ENCODE measurements around the gene DMBX1.

Gene DMBX1

DNA sequence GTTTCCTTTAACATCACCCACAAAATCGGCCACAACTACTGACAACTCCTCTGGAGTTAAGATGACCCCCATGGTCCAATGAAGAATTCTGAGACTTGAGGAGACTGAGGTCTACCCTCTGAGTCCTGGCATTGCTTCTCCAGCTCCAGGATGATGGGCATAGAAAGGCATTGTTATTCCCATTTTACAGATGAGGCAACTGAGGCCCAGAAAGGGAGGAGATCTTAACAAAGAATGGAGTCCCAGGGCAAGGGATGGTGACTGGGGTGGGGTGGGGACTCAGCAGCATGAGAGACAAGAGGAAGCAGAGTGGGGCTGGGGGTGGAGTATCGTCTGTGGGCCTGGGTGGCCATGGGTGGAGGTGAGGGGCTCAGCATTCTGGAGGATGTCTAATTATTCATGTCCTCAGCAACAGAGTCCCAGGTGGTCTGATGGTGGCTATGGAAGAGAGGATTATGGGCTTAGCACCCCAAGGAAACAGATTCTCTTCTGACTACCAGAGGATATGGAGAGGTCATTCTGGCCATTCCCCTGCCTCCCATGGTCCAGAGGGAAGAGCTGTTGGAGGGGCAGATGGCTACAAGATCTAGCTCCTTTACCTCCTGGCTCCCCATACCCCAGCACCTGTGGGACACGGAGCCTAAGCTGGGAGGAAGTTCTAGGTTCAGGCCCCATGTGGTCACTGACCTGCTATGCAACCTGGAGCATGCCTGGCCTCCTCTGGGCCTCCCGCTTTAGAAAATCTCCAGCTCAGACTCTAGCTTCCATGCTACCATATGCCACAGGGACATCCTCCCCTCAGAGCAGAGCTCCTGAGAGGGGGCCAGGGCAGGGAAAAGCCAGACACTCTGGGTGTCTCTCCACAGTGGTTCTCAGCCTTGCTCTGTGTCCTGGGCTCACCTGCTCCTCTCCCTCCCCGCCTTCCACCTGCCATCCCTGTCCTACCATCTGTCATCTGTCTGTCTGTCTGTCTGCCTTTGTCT, 37.4 kb upstream of the DMBX1 start:
- H3K4me1 ChIP-seq (ENCODE audit: control insufficient read depth, insufficient read depth, low read length), result peaks cover 6% of the 10 kb centered on the region
- no peaks in the 10 kb centered on the region for H3K36me3 ChIP-seq (ENCODE audit: control insufficient read depth, insufficient read depth, low read length)
- H3K4me3 ChIP-seq (ENCODE audit: low read length), result no peak overlapping the region
- H3K27me3 ChIP-seq (ENCODE audit: control insufficient read depth, insufficient read depth, low read length), result peaks cover 57% of the 10 kb centered on the region
- no peak overlapping the region for H3K9ac ChIP-seq (ENCODE audit: low read length)
- H3K9me3 ChIP-seq (ENCODE audit: control insufficient read depth, low read length), result no peaks in the 10 kb centered on the region

DNA sequence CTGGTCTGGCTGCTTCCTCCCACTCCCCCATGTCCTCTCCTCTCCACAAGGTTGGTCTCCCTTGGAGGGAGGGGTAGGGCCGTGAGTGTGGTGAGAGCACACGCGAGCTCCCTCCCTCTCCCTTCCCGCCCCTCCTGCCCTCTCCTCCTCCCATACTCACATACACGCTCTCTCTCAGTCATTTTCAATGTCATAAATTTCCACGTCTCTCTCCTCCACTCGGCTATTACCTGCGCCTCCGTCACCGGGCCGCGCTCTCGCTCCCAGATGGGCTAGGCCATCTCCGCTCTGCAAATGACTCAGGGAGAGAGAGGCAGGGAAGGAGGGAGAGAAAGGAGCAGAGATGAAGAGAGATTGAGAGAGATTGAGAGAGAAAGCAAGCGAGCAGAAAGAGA, 36.7 kb upstream of the DMBX1 start:
- H3K9me3 ChIP-seq (ENCODE audit: control insufficient read depth, low read length), result no peaks in the 10 kb centered on the region
- peaks cover 50% of the 10 kb centered on the region for H3K27me3 ChIP-seq (ENCODE audit: control insufficient read depth, insufficient read depth, low read length)

DNA sequence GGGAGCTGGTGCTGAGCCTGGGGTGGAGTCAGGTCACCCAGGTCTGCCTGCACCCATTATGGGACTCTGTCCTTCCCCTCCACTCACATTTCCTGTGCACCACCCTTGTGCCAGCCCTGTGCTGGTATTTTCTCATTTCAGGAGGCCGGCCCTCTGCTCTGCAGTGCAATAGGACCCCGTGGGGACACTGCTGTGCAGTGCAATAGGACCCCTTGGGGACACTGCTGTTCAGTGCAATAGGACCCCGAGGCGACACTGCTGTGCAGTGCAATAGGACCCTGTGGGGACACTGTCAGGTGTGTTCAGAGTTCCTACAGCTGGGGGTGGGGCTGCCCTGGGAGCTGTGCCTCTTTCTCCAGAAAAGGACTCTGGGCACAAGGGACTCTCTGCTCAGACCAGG, 36.2 kb upstream of the DMBX1 start:
- Histone ChIP-seq H3K4me1 (ENCODE audit: control insufficient read depth, insufficient read depth, low read length) (peaks cover 3% of the 10 kb centered on the region), H3K4me3 (ENCODE audit: low read length) (no peak overlapping the region), H3K9ac (ENCODE audit: low read length) (no peak overlapping the region), H3K9me3 (ENCODE audit: control insufficient read depth, low read length) (no peaks in the 10 kb centered on the region), H3K27me3 (ENCODE audit: control insufficient read depth, insufficient read depth, low read length) (peaks cover 48% of the 10 kb centered on the region), H3K36me3 (ENCODE audit: control insufficient read depth, insufficient read depth, low read length) (no peaks in the 10 kb centered on the region)

More for the DNA sequence above, 36.7 kb upstream of the DMBX1 start:
- H3K4me3 ChIP-seq (ENCODE audit: low read length), result no peak overlapping the region
- peaks cover 6% of the 10 kb centered on the region for H3K4me1 ChIP-seq (ENCODE audit: control insufficient read depth, insufficient read depth, low read length)
- no peaks in the 10 kb centered on the region for H3K36me3 ChIP-seq (ENCODE audit: control insufficient read depth, insufficient read depth, low read length)
- H3K9ac ChIP-seq (ENCODE audit: low read length), result no peak overlapping the region

DNA sequence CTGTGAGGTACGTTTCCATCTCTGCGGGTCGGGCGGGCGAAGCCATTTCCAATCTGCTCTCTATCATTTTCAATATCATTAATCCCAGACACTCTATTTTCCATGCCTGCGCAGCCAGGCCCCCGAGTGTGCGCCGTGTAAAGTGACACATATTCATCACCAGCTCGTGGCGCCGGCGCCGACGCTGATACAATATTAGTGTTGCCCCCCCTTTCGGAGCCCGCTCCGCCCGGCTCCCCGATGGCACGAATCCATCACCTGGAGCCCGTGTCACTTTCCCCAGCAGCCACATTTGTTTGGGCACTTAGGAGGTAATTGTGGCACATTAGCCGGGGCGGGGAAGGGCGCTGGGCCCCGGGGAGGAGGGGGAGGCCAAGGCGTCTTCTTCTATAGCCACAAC, 33.7 kb upstream of the DMBX1 start:
- Histone ChIP-seq H3K36me3 (ENCODE audit: control insufficient read depth, insufficient read depth, low read length) (no peaks in the 10 kb centered on the region), H3K4me1 (ENCODE audit: control insufficient read depth, insufficient read depth, low read length) (no peaks in the 10 kb centered on the region), H3K4me3 (ENCODE audit: low read length) (no peak overlapping the region), H3K9ac (ENCODE audit: low read length) (no peak overlapping the region), H3K27me3 (ENCODE audit: control insufficient read depth, insufficient read depth, low read length) (peaks cover 34% of the 10 kb centered on the region), H3K9me3 (ENCODE audit: control insufficient read depth, low read length) (no peaks in the 10 kb centered on the region)

DNA sequence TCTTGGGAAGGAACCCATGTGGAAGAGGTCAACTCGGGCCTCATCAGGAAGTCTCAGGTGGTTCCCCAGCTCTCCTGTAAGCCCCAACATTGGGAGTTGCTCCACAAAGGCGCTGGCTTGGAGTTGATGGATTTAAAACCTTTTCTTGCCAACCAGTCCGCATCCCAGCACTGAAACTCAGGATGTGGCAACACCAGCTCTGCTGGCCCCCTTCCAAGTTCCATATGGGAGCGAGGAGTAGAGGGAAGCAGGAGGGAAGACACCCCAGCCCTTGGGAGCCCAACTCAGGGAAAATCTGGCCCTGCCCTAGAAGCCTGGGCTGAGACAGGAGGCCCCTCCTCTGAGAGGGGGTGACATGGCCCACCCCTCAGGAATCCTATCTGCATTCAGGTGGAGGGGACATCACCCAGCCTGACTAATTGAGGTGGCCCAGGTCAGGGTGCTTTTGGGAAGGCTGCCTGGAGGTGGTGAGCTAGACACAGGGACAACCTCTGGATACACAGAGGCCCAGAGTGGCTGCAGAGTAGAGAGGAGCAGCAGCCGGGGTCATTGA, 33.1 kb upstream of the DMBX1 start:
- Histone ChIP-seq H3K27me3 (ENCODE audit: control insufficient read depth, insufficient read depth, low read length) (peaks cover 31% of the 10 kb centered on the region), H3K9ac (ENCODE audit: low read length) (no peak overlapping the region), H3K9me3 (ENCODE audit: control insufficient read depth, low read length) (no peaks in the 10 kb centered on the region), H3K4me3 (ENCODE audit: low read length) (no peak overlapping the region), H3K4me1 (ENCODE audit: control insufficient read depth, insufficient read depth, low read length) (no peaks in the 10 kb centered on the region), H3K36me3 (ENCODE audit: control insufficient read depth, insufficient read depth, low read length) (no peaks in the 10 kb centered on the region)

DNA sequence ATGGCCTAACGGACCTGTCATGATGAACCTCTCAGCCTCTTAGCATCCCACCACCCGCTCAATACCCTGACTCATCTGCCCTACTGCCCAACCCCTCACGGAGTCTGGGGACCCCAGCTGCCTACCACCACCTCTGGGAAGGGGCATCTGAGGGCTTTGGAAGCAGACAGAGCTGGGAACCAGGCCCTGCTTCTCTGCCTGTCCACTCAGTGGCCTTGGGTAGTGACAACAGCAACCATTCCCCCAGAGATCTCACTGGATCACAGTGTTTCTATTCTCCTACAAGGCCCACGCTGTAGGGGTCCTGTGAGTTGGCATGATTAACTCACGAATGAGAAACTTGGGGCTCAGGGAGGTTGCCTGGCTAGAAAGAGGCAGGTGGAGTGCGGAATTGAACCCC, 32.5 kb upstream of the DMBX1 start:
- Histone ChIP-seq H3K4me3 (ENCODE audit: low read length) (no peak overlapping the region), H3K9me3 (ENCODE audit: control insufficient read depth, low read length) (no peaks in the 10 kb centered on the region), H3K4me1 (ENCODE audit: control insufficient read depth, insufficient read depth, low read length) (no peaks in the 10 kb centered on the region), H3K27me3 (ENCODE audit: control insufficient read depth, insufficient read depth, low read length) (peaks cover 31% of the 10 kb centered on the region), H3K9ac (ENCODE audit: low read length) (no peak overlapping the region), H3K36me3 (ENCODE audit: control insufficient read depth, insufficient read depth, low read length) (no peaks in the 10 kb centered on the region)

DNA sequence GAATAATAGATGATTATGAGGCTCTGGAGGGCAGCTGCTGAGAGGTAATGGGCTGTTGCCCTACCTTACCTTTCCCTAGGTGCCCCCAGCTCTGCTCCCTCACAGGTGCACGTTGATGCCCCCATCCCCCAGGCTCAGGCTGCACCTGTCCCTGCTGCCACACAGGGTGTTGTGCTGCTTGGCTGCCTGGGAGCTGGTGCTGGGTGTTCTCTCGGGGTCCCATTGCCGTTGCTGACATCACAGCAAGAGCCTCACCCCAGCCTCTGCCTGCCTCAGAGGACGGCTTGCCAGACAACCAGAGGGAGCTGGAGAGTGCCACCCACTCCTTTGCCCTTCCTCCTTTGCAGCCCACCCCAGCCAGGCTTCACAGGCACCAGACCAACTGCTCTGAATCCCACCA, 31.4 kb upstream of the DMBX1 start:
- H3K9me3 ChIP-seq (ENCODE audit: control insufficient read depth, low read length), result no peaks in the 10 kb centered on the region
- no peak overlapping the region for H3K4me3 ChIP-seq (ENCODE audit: low read length)
- H3K27me3 ChIP-seq (ENCODE audit: control insufficient read depth, insufficient read depth, low read length), result peaks cover 24% of the 10 kb centered on the region
- no peaks in the 10 kb centered on the region for H3K36me3 ChIP-seq (ENCODE audit: control insufficient read depth, insufficient read depth, low read length)
- H3K4me1 ChIP-seq (ENCODE audit: control insufficient read depth, insufficient read depth, low read length), result no peaks in the 10 kb centered on the region
- H3K9ac ChIP-seq (ENCODE audit: low read length), result no peak overlapping the region

DNA sequence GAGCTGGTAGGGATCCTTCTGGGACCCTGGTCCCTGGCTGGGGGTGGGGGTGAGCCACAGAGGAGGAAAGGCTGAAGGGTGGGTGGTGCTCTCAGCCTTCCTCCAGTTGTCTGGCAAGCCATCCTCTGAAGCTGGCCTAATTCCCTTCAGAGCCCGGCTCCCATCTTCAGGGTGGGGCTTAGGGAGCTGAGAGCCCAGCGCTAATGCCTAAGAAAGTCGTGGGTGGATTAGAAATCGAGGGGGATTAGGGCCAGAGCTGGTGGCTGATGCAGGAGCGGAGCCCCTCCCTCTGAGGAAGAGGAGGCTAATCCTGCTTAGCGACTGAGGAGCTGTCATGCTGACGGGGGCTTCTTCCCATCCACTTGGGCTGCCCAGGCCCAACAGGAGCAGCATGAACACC, 30.8 kb upstream of the DMBX1 start:
- Histone ChIP-seq H3K9me3 (ENCODE audit: control insufficient read depth, low read length) (no peaks in the 10 kb centered on the region), H3K36me3 (ENCODE audit: control insufficient read depth, insufficient read depth, low read length) (no peaks in the 10 kb centered on the region), H3K9ac (ENCODE audit: low read length) (no peak overlapping the region), H3K27me3 (ENCODE audit: control insufficient read depth, insufficient read depth, low read length) (peaks cover 18% of the 10 kb centered on the region), H3K4me1 (ENCODE audit: control insufficient read depth, insufficient read depth, low read length) (no peaks in the 10 kb centered on the region), H3K4me3 (ENCODE audit: low read length) (no peak overlapping the region)

DNA sequence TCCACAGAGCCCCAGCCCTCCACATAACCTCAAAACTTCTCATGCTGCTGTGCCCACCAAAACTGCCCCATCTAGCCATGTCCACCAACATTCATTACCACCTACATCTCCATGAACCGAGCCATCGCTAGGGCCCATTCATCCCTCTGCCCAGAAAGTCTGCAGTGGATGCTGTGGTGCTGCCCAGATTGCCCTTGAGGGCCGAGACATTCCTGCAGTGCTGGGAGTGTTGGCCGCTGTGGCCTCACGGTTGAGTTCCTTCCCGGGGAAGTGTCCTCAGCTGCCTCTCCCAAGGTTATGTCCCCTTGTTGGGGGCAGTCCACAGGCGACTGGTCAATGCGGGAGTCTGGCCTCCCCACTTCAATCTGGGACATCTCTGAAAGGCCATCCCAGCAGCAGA, 30.3 kb upstream of the DMBX1 start:
- peaks cover 19% of the 10 kb centered on the region for H3K27me3 ChIP-seq (ENCODE audit: control insufficient read depth, insufficient read depth, low read length)

DNA sequence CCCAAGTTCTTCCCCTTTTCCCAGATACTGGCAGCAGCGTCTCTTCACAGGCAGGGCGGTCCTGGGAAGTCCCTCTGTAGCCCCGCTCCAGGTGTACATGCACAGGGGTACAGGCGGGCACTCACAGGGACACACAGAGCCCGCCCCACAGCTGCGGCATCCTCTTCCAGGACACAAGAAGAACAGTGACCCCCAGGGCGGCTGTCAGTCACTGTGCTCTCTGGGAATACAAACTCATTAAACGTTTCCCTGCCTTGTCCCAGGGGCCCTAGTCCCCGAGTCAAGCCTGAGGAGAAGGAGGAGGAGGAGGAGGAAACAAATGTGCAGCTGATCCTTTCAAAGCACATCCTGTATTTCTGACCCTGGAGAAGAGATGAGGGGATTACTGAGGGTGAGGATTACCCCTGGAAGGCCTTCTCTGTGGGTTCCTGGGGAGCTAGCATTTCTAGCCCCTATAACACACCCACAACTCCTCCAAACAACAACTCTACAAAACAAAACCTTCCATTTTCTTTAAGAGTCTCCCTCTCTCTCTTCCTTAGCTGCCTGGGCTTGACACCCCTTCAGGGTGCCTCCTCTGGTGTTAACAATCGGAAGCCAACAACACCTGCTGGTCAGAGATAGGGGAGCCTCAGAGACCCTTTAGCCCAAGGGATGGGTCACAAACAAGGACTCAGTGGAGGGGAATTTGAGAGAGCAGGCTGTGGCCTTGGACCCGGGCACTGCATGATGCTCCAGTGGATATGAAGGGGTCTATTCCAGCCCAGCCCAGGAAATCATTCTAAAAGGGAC, 28.4 kb upstream of the DMBX1 start:
- Histone ChIP-seq H3K9ac (ENCODE audit: low read length) (no peak overlapping the region), H3K27me3 (ENCODE audit: control insufficient read depth, insufficient read depth, low read length) (peaks cover 30% of the 10 kb centered on the region), H3K9me3 (ENCODE audit: control insufficient read depth, low read length) (no peaks in the 10 kb centered on the region), H3K4me1 (ENCODE audit: control insufficient read depth, insufficient read depth, low read length) (no peaks in the 10 kb centered on the region), H3K36me3 (ENCODE audit: control insufficient read depth, insufficient read depth, low read length) (no peaks in the 10 kb centered on the region), H3K4me3 (ENCODE audit: low read length) (no peak overlapping the region)

More for the DNA sequence above, 30.3 kb upstream of the DMBX1 start:
- no peaks in the 10 kb centered on the region for H3K36me3 ChIP-seq (ENCODE audit: control insufficient read depth, insufficient read depth, low read length)
- no peaks in the 10 kb centered on the region for H3K4me1 ChIP-seq (ENCODE audit: control insufficient read depth, insufficient read depth, low read length)
- no peak overlapping the region for H3K9ac ChIP-seq (ENCODE audit: low read length)
- H3K9me3 ChIP-seq (ENCODE audit: control insufficient read depth, low read length), result no peaks in the 10 kb centered on the region
- H3K4me3 ChIP-seq (ENCODE audit: low read length), result no peak overlapping the region

DNA sequence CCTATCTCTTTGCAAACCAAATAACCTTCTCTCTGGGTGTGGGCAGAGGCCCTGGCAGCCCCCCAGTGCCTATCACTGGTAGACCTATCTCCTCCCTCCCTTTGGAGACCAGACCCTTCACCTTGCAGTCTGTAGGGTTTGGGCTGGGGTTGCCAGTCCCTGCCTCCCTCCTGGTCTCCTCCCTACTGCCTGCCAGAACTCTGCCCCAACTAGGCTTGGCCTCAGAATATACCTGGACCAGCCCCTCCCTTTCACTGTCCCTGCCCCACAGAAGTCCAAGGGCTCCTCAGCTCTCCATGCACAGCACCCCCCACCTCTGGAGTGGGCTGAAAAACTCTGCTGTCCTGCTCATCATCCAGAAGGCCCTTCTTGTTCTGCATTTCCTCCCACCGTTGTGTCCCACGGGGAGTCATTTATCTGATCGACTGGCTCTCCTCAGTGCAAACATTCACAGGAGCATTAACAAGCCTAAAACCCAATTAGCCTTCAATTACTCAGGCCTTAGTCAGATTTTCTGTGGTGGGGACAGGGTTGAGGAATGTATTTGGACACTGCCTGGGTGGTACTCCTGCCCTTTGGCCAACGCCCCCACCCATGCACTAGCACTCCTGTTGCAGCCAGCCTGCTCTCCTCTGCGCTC, 27.7 kb upstream of the DMBX1 start:
- Histone ChIP-seq H3K27me3 (ENCODE audit: control insufficient read depth, insufficient read depth, low read length) (peaks cover 31% of the 10 kb centered on the region), H3K4me3 (ENCODE audit: low read length) (no peak overlapping the region)

More for the DNA sequence above, 27.7 kb upstream of the DMBX1 start:
- no peak overlapping the region for H3K9ac ChIP-seq (ENCODE audit: low read length)
- peaks cover 2% of the 10 kb centered on the region for H3K4me1 ChIP-seq (ENCODE audit: control insufficient read depth, insufficient read depth, low read length)
- H3K9me3 ChIP-seq (ENCODE audit: control insufficient read depth, low read length), result no peaks in the 10 kb centered on the region
- H3K36me3 ChIP-seq (ENCODE audit: control insufficient read depth, insufficient read depth, low read length), result no peaks in the 10 kb centered on the region
